ENCODE measurements around the gene MMP24. TPM values are rescaled to one million over a fixed set of nuclear protein-coding genes. Genes with fewer than 3 reads are reported as not detected.

MMP24 gene
- total RNA-seq, 1 donor from 2014 or later, result 0.13 TPM

DNA sequence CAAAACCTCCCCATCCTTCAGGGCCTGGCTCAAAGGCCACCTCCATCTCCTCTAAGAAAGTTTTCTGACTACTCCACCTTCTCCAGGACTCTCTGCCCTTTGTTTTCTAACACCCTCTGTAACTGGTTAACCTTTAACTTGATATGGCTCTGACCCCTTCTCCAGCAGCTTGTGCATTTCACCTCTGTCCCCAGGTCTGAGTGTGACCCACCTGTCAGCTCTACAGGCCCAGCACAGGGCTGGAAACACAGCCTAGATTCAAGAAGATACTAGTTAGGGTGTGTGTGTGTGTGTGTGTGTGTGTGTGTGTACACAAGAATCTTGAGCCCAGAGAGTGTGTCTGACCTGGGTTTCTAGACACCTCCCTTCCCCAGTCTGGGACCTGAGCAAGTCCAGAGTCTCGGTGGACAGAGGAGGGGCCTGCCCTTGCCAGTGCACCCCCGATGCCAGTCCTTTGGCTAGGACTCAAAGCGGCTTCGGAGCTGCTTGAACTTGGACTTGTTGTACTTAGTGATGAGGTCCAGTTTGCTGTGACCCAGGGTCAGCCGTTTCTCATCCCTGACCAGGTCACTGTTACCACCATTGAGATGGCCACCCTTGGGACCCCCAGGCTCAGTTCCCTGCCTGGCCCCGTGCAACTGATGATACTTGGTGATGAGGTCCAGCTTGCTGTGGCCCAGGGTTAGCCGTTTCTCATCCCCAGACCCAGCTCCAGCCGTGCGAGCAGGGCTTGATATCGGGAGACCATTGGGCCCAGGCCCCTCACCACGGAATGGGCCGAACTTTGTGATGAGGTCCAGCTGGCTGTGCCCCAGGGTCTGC is 59.8 kb downstream of the MMP24 start:
- intact Hi-C loops (cut with DNase I), result no loop called here
- DNase-seq (no peak), ATAC-seq (ENCODE audit: poor library complexity) (no peak)

DNA sequence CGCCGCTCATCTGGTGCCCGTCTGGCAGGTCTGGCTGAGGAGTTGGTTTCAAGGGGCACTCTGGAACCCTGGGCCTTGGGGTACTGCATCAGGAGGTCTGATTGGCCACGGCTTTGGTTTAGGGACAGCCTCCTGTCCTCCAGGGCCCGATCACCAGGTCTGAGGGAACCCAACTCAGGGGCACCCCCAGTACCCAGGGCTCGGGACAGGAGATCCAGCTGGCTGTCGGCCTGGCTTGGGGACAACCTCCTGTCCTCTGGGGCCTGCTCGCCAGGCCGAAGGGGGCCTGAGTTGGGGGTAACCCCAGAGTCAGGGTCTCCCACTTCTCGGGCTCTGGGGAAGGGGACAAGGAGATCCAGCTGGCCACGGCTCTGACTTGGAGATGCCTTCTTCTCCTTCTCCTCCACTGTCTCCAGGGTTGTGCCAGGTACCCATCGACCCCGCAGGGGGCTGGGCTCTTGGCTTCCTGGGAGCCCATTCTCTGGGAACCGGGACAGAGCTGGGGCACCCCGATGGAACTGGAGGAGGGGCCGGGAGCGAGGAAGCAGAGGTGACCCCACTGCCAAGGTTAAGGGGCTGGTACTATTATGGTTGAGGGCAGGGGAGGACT is 60.5 kb downstream of the MMP24 start:
- DNase-seq (no peak), ATAC-seq (ENCODE audit: poor library complexity) (no peak)
- intact Hi-C loops (cut with DNase I), result no loop called here

- DNase-seq (no peak), ATAC-seq (ENCODE audit: poor library complexity) (no peak)
- intact Hi-C loops (cut with DNase I), result no loop called here
Observed at GRCh38 chr20:35287509-35288324, 61.2 kb downstream of the MMP24 start.

GRCh38 chr20:35288325-35289060 is 62.0 kb downstream of the MMP24 start:
- intact Hi-C loops (cut with DNase I), result no loop called here
- ATAC-seq (ENCODE audit: poor library complexity), result no peak
- no peak for DNase-seq

DNA sequence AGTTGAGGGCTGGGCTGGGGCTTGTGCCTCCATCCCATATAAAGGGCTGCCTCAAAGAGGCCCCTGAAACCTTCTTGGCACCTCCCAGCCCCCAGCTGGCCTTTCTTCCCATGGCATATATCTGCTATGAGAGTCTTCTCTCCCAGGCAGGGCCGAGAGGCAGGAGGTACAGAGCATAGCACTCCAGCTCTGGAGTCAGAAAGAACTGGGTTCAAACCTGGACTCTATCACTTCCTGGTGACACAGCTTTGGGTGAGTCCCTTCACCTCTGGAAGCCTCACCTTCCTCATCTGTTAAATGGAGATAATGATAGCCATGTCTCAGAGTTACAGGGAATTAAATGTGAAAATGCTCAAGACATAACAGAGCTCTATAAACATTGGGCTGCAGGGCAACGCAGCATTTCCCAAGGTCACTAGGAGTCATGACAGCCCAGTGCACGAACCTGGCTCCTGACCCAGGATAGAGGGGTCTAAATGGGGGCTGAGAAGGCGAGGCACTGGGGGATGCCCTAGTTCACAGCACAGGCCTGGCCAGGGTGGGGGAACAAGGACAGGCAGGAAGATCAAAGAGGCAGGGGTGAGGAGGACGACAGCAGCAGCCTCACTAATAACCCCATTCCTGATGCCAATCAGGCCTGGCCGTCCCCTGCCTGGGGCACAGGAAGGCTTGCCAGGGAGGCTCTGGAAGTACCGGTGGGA is 63.8 kb downstream of the MMP24 start:
- intact Hi-C loops (cut with DNase I), result no loop called here
- no peak for ATAC-seq (ENCODE audit: poor library complexity)
- DNase-seq, result no peak

DNA sequence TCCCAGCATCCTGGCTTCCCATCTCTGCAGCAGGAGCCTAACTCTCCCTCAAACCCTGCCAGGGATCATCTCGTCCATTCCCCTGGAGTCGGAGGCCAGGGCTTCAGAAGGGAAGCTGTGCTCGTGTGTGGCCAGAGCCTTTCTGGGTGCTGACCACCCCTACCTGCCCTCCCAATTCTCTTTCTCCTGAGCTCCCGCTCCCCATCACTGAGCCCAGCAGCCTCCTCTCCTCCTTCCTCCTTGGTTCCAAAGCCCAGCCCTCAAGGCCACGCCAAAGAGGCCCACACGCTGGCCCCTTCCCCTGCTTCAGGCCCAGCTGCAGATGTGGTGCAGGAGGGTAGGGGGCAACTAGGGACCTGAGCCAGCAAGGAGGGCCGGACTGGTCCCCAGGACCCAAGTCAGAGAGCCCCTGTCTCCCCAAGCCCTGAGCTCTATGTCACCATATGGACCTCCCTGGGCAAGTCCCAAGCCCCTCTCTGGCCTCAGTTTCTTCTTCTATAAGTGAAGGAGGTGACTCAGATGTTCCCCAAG is 64.5 kb downstream of the MMP24 start:
- no peak for DNase-seq
- intact Hi-C loops (cut with DNase I), result no loop called here

DNA sequence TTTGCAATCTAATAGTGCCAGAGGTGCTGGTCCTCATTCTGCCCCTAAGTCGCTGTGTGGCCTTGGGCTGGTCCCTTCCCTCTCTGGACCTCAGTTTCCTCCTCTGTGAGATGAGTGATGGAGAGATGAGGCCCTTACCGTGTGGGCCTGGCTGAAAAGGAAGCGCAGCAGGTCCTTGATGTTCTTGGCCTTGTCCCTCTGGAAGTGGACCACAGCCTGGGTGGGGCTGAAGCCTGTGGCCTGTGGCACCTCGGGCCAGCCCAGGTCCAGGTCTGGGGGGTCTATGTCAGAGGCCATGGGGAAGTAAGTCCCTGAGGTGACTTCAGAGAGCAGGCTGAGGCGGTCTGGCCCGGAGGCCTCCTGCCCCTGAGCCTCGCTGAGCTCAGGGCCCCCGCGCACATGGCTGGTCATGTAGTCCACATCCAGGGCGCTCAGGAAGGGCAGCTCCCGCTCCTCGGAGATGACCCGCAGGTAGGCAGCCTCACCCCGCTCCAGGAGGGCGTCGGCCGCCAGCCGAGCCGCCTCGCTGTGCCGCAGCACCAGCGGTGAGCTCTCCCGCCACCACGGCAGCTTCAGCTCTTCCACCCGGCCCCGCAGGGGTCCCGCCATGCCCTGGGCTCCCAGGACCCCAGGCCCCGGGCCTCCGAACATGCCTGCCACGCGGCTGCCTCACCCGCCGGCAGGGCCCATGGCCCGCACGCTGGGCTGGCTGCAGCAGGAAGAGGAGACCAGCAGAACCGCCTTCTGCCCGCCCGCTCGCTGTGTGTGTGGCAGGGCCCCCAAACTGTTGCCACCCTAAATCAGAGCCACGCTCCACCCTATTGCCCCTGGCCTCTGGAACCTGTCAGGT is 65.4 kb downstream of the MMP24 start, which contains the start of gene FAM83C:
Gene FAM83C, minus strand, starts transcription at position 772 of the 850 bp plus-strand sequence. Its CDS starts 121 bp downstream, at position 651.
- intact Hi-C loops (cut with DNase I), result no loop called here
- DNase-seq, result no peak
- ATAC-seq (ENCODE audit: poor library complexity), result no peak

More for the DNA sequence above, 64.5 kb downstream of the MMP24 start:
- ATAC-seq (ENCODE audit: poor library complexity), result no peak

- DNase-seq (no peak), ATAC-seq (ENCODE audit: poor library complexity) (no peak)
- intact Hi-C loops (cut with DNase I), result no loop called here
Observed at GRCh38 chr20:35292504-35293285, 66.2 kb downstream of the MMP24 start.

DNA sequence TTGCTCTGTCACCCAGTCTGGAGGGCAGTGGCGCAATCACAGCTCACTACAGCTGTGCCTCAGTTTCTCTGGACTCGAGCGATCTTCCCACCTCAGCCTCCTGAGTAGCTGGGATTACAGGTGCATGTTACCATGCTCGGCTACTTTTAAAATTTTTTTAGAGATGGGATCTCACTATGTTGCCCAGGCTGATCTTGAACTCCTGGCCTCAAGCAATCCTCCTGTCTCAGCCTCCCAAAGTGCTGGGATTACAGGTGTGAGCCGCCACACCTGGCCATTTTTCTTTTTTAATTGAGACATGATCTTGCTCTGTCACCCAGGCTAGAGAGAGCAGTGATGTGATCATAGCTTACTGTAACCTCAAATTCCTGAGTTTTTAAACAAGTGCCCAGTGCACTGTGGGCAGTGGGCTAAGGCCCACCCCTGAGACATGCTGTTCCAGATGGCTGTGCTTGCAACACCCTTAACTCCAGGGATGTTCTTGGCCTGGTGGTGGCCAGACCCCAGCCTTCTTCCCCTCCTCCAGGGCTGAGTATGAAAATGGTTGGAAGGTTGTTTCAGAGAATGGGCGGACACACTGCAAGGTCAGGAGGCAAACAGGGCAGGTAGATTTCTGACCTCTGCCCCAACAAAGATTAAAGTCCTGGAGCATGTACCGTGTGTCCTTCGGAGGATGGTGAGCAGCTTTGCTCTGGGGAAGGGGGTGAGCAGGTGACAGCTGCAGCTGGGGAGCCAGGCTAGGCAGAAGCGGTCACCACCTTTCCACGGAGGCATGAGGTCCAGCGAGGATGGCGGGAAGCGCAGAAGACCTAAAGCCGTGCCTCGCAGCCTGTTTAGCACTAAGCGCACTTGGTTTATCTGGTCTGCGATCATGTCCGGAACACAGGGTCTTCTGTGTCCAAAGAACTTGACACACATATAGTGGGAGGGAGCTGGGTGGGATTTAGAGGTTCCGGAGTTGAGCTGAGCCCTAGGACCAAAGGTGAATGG is 67.1 kb downstream of the MMP24 start:
- DNase-seq (no peak), ATAC-seq (ENCODE audit: poor library complexity) (no peak)
- intact Hi-C loops (cut with DNase I), result no loop called here

GRCh38 chr20:35294293-35294685 is 67.8 kb downstream of the MMP24 start:
- intact Hi-C loops (cut with DNase I), result no loop called here
- DNase-seq (no peak), ATAC-seq (ENCODE audit: poor library complexity) (no peak)

DNA sequence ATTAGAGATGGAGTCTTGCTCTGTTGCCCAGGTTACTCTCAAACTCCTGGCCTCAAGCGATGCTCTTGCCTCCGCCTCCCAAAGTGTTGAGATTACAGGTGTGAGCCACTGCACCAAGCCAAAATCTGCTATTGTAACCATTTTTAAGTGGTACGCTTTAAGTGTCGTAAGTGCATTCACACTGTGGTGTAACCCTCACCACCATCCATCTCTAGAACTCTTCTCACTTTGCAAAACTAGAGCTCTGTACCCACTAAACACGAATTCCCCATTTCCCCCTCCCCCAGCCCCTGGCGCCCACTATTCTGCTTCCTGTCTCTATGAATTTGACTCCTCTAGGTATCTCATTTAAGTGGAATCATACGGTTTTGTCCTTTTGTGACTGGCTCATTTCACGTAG is 68.6 kb downstream of the MMP24 start:
- intact Hi-C loops (cut with DNase I), result no loop called here
- DNase-seq, result no peak
- no peak for ATAC-seq (ENCODE audit: poor library complexity)

DNA sequence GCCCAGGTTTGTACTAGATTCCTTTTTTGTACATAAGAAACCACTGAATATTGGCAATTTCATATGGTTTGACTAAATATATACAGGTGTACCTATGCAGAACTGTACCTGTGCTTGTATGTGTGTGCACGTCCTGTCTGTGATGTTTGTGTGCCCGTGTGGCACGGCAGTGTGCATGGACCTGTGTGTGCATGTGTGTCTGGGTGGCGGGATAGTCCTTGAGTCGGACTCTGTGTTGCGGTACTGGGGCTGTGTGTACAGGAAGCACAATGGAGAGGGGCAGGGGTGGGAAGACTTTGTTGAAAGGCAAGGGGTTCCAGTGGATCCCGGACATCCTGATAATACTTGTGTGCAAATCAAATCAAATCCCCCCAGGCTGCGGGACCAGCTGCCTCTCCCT is 69.2 kb downstream of the MMP24 start:
- no peak for ATAC-seq (ENCODE audit: poor library complexity)
- intact Hi-C loops (cut with DNase I), result no loop called here
- no peak for DNase-seq

- ATAC-seq (ENCODE audit: poor library complexity) (peak; percentile 47), DNase-seq (no peak)
- intact Hi-C loops (cut with DNase I), result no loop called here
Observed at GRCh38 chr20:35296101-35296554, 69.6 kb downstream of the MMP24 start.

DNA sequence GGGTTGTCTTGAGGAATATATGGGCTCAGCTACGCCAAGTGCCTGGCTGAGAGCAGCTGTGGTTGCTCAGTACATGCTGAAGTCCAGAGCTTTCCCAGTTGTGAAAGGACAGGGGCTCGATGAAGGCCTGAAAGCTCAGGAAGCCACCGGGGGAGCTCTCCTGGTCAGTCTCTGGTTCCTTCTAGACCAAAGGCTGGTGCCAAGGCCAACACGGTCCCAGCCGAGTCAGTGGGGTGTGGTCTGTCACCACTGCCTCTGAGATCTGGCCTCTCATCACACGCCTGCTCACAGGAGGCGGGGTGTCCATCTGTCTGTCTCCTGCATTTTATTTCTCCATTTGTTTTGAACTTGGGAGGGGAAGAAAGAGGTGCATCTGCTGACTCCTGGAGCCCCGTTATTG is 70.7 kb downstream of the MMP24 start:
- intact Hi-C loops (cut with DNase I), result no loop called here
- ATAC-seq (ENCODE audit: poor library complexity) (no peak), DNase-seq (no peak)

- intact Hi-C loops (cut with DNase I), result no loop called here
- no peak for ATAC-seq (ENCODE audit: poor library complexity)
- DNase-seq, result no peak
Observed at GRCh38 chr20:35297740-35298139, 71.2 kb downstream of the MMP24 start.
